H1 (cell line): ENCODE data around the gene FARS2. TPM values are rescaled to one million over a fixed set of nuclear protein-coding genes. Genes with fewer than 3 reads are reported as not detected.

Experiments
- CTCF ChIA-PET: fragments of 300-600 bp; sonication (Branson Sonifier 250); formaldehyde crosslinking; loops from one replicate; lab custom pipeline; 2021; ENCODE audit not compliant: partially characterized antibody; lab: Charles Lee
- POLR2A ChIA-PET: fragments of 300-600 bp; sonication (Branson Sonifier 250); formaldehyde crosslinking; loops from one replicate; lab custom pipeline; 2021; ENCODE audit warnings: inconsistent platforms; ENCODE audit not compliant: partially characterized antibody; lab: Charles Lee
- DNase-seq, 2 experiments: peaks; one replicate each; pipeline versions ENCODE4 v3.0.0 to v3.0.0-alpha.2; 2010 to 2022; ENCODE audit warnings: low spot score in 2 of 2, low read depth in 1 of 2, mixed read lengths in 1 of 2
- FAIRE-seq: peaks from 2 replicates; lab custom pipeline; 2011; peaks lifted over from hg19 to GRCh38; lab: Jason Lieb, UNC
- H2AFZ ChIP-seq: 2 replicates; pipeline ENCODE4 v1.8.1; 2012; ENCODE audit warnings: low read length, inconsistent platforms
- H2AK5ac ChIP-seq: 2 replicates; pipeline ENCODE4 v1.6.1; 2013; ENCODE audit warnings: low read depth, low read length
- H2BK120ac ChIP-seq: replicated peaks from 2 replicates; pipeline ENCODE3; 2013; ENCODE audit warnings: low read depth, low read length, inconsistent platforms
- H2BK12ac ChIP-seq: 2 replicates; pipeline ENCODE4 v1.6.1; 2013; ENCODE audit warnings: low read depth, low read length
- H2BK15ac ChIP-seq: 2 replicates; pipeline ENCODE4 v1.6.1; 2013; ENCODE audit warnings: low read length
- H2BK20ac ChIP-seq: 2 replicates; pipeline ENCODE4 v1.6.1; 2013; ENCODE audit warnings: low read length
- H2BK5ac ChIP-seq: 2 replicates; pipeline ENCODE4 v1.6.1; 2013; ENCODE audit warnings: low read depth, low read length
- H3K14ac ChIP-seq: 2 replicates; pipeline ENCODE4 v1.6.1; 2013; ENCODE audit warnings: inconsistent platforms; ENCODE audit not compliant: insufficient read length
- H3K18ac ChIP-seq: 2 replicates; pipeline ENCODE4 v1.6.1; 2013; ENCODE audit warnings: low read length; ENCODE audit errors: extremely low read depth
- H3K23ac ChIP-seq: 2 replicates; pipeline ENCODE4 v1.6.1; 2013; ENCODE audit warnings: inconsistent platforms; ENCODE audit not compliant: insufficient read length
- H3K23me2 ChIP-seq: 2 replicates; pipeline ENCODE4 v1.6.1; 2013; ENCODE audit warnings: low read depth, low read length
- H3K27ac ChIP-seq: 2 replicates; pipeline ENCODE4 v1.6.1; 2011; ENCODE audit warnings: low read depth, low read length, inconsistent platforms
- H3K27me3 ChIP-seq, 4 experiments: replicated peaks in 1 of 4; 1 replicate in 1 of 4; 2 replicates in 3 of 4; pipeline versions ENCODE4 v1.6.1 to v1.8.1; 2011 to 2013; ENCODE audit warnings: low read length in 3 of 4, mild to moderate bottlenecking in 3 of 4, inconsistent platforms in 2 of 4, mixed read lengths in 2 of 4, moderate library complexity in 1 of 4; ENCODE audit not compliant: control insufficient read depth in 3 of 4, insufficient read depth in 3 of 4; ENCODE audit errors: extremely low read depth in 1 of 4
- H3K36me3 ChIP-seq, 4 experiments: 2 replicates each; pipeline versions ENCODE4 v1.6.1 to v1.8.1; 2011 to 2013; ENCODE audit warnings: mild to moderate bottlenecking in 4 of 4, low read length in 3 of 4, moderate library complexity in 2 of 4, control low read depth in 1 of 4, inconsistent platforms in 1 of 4; ENCODE audit not compliant: insufficient read depth in 4 of 4, control insufficient read depth in 2 of 4
- H3K4ac ChIP-seq: replicated peaks from 2 replicates; pipeline ENCODE3; 2013; ENCODE audit warnings: low read length, low read depth, mixed read lengths, inconsistent platforms; ENCODE audit not compliant: insufficient read length
- H3K4me1 ChIP-seq, 4 experiments: replicated peaks in 1 of 4; 1 replicate in 1 of 4; 2 replicates in 3 of 4; pipeline versions ENCODE4 v1.6.1 to v1.8.1; 2011 to 2013; ENCODE audit warnings: low read length in 3 of 4, inconsistent platforms in 2 of 4, mixed read lengths in 1 of 4; ENCODE audit not compliant: insufficient read depth in 4 of 4, control insufficient read depth in 3 of 4
- H3K4me2 ChIP-seq, 2 experiments: 2 replicates each; pipeline versions ENCODE4 v1.6.1 to v1.8.1; 2011 to 2013; ENCODE audit warnings: low read depth in 2 of 2, low read length in 2 of 2, control low read depth in 1 of 2, inconsistent platforms in 1 of 2, mild to moderate bottlenecking in 1 of 2; ENCODE audit not compliant: insufficient read depth in 1 of 2
- H3K4me3 ChIP-seq, 4 experiments: fragments of 200-600, 300-600 bp in 1 of 4; sonication (generic), shearing (Covaris generic), sonication (Bioruptor Twin) in 1 of 4; 2 replicates each; pipeline versions ENCODE4 v1.5.1 to v1.8.1; 2011 to 2016; ENCODE audit warnings: low read length in 4 of 4, low read depth in 3 of 4, control low read depth in 2 of 4, inconsistent platforms in 2 of 4, mild to moderate bottlenecking in 2 of 4, mixed read lengths in 1 of 4, moderate library complexity in 1 of 4; ENCODE audit not compliant: insufficient read depth in 2 of 4; ENCODE audit errors: extremely low read depth in 1 of 4
- H3K56ac ChIP-seq: replicated peaks from 2 replicates; pipeline ENCODE3; 2013; ENCODE audit warnings: low read depth, mild to moderate bottlenecking, mixed read lengths, low read length, inconsistent platforms; ENCODE audit not compliant: insufficient read length
- H3K79me1 ChIP-seq: 2 replicates; pipeline ENCODE4 v1.6.1; 2013; ENCODE audit warnings: low read depth, low read length, control low read depth
- H3K79me2 ChIP-seq, 2 experiments: 2 replicates each; pipeline versions ENCODE4 v1.6.1 to v1.8.1; 2012 to 2013; ENCODE audit warnings: low read length in 2 of 2, mild to moderate bottlenecking in 2 of 2, inconsistent platforms in 1 of 2; ENCODE audit not compliant: insufficient read depth in 2 of 2, control insufficient read depth in 1 of 2
- H3K9ac ChIP-seq, 4 experiments: replicated peaks in 1 of 4; 1 replicate in 1 of 4; 2 replicates in 3 of 4; pipeline versions ENCODE4 v1.6.1 to v1.8.1; 2011 to 2013; ENCODE audit warnings: low read depth in 3 of 4, low read length in 3 of 4, control low read depth in 2 of 4, mild to moderate bottlenecking in 2 of 4, moderate library complexity in 2 of 4, inconsistent platforms in 1 of 4; ENCODE audit errors: extremely low read depth in 1 of 4
- H3K9me3 ChIP-seq, 2 experiments: 2 replicates each; pipeline versions ENCODE4 v1.6.1 to v1.8.1; 2012 to 2013; ENCODE audit warnings: mild to moderate bottlenecking in 2 of 2, moderate library complexity in 2 of 2, control low read depth in 1 of 2, inconsistent platforms in 1 of 2, low read depth in 1 of 2, low read length in 1 of 2, mixed read lengths in 1 of 2; ENCODE audit not compliant: insufficient read depth in 2 of 2
- H4K20me1 ChIP-seq, 2 experiments: replicated peaks in 1 of 2; 2 replicates each; pipeline versions ENCODE3 to v1.8.1; 2011 to 2013; ENCODE audit warnings: inconsistent platforms in 2 of 2, low read length in 2 of 2, mild to moderate bottlenecking in 1 of 2; ENCODE audit not compliant: insufficient read depth in 2 of 2, control insufficient read depth in 1 of 2
- H4K5ac ChIP-seq: 2 replicates; pipeline ENCODE4 v1.6.1; 2013; ENCODE audit warnings: low read length, low read depth, mixed read lengths, inconsistent platforms; ENCODE audit not compliant: insufficient read length
- H4K8ac ChIP-seq: 2 replicates; pipeline ENCODE4 v1.8.0; 2013; ENCODE audit warnings: mild to moderate bottlenecking, moderate library complexity, low read length, inconsistent platforms; ENCODE audit not compliant: insufficient read depth; ENCODE audit errors: extremely low read depth
- H4K91ac ChIP-seq: replicated peaks from 2 replicates; pipeline ENCODE3; 2013; ENCODE audit warnings: low read length, mixed read lengths, inconsistent platforms; ENCODE audit not compliant: insufficient read length
- EP300 ChIP-seq, 2 experiments: IDR thresholded peaks; 1 replicate in 1 of 2; 2 replicates in 1 of 2; pipeline ENCODE4 v1.6.1; 2011 to 2012; ENCODE audit warnings: low read depth in 2 of 2, low read length in 2 of 2, mild to moderate bottlenecking in 2 of 2, borderline replicate concordance in 1 of 2, inconsistent platforms in 1 of 2, moderate library complexity in 1 of 2
- HDAC2 ChIP-seq, 2 experiments: fragments of 300-600 bp in 1 of 2; sonication (generic) in 1 of 2; IDR thresholded peaks; 2 replicates each; pipeline ENCODE4 v1.6.1; 2011 to 2012; ENCODE audit warnings: low read depth in 2 of 2, low read length in 2 of 2, mild to moderate bottlenecking in 2 of 2, moderate library complexity in 2 of 2, borderline replicate concordance in 1 of 2, inconsistent platforms in 1 of 2
- MAX ChIP-seq: IDR thresholded peaks from 2 replicates; pipeline ENCODE4 v1.6.1; 2012; ENCODE audit warnings: inconsistent platforms
- POLR2A ChIP-seq, 2 experiments: IDR thresholded peaks; 1 replicate in 1 of 2; 2 replicates in 1 of 2; pipeline ENCODE4 v1.6.1; 2011; ENCODE audit warnings: low read depth in 2 of 2, low read length in 2 of 2, mild to moderate bottlenecking in 2 of 2; ENCODE audit errors: control extremely low read depth in 1 of 2
- WGBS, 2 experiments: shearing (Covaris generic) in 1 of 2; methylation state at CpG; one replicate each; pipeline versions ENCODE4 v1.1.6 to v1.1.7; 2013 to 2015; ENCODE audit warnings: low lambda C conversion rate in 2 of 2, mixed read lengths in 2 of 2, inconsistent platforms in 1 of 2, low coverage in 1 of 2, missing lambda C conversion rate in 1 of 2; ENCODE audit not compliant: insufficient replicate concordance in 2 of 2, insufficient coverage in 1 of 2, insufficient read length in 1 of 2; ENCODE audit errors: extremely low coverage in 1 of 2, missing lambda C conversion rate in 1 of 2; 5-methylcytosine and 5-hydroxymethylcytosine counted together
- polyA plus RNA-seq, 7 experiments: library from polyadenylated mRNA; depleted of rRNA in 3 of 7; stranded (reverse) in 5 of 7; unstranded in 2 of 7; fragments of >200 nt in 5 of 7; fragments of 200-250 nt in 2 of 7; gene quantifications; 1 replicate in 5 of 7; 2 replicates in 1 of 7; 4 replicates in 1 of 7; pipeline versions ENCODE4 v1.2.1 to v1.2.3, GENCODE V29; 2011 to 2013; ENCODE audit warnings: missing spikeins in 2 of 7, mixed read lengths in 2 of 7
- total RNA-seq: library from RNA; stranded (reverse); fragmentation: NEBNext Ultra II Directional; extraction: Animal tissue kit (Norgen Biotek cat#: 25700); gene quantifications from 2 replicates; pipeline ENCODE4 v1.2.1, GENCODE V29; 2021

The FARS2 gene
- total and polyA plus RNA-seq, 2 of the 8 experiments (the other 6 are each of a cell fraction or from before 2014, with no cell fraction given) = 11.7 to 14.4 TPM

GRCh38 chr6:5563086-5563485 is 301.8 kb downstream of the FARS2 start:
- POLR2A ChIA-PET = no interaction called here
- H3K36me3 ChIP-seq = no peaks in the 10 kb centered on the region
- H2BK15ac ChIP-seq = no peak overlapping the region
- H3K56ac ChIP-seq = no peak overlapping the region
- H3K23me2 ChIP-seq = no peaks in the 10 kb centered on the region
- TF ChIP-seq EP300 (IDR thresholded peaks at IDR 0.05; ENCODE audit: borderline replicate concordance in 1 of 2, low read depth in 2 of 2, low read length in 2 of 2) (no peak), POLR2A (IDR thresholded peaks at IDR 0.05; ENCODE audit: control extremely low read depth in 1 of 2, low read depth in 2 of 2, low read length in 2 of 2) (no peak), HDAC2 (IDR thresholded peaks at IDR 0.05; ENCODE audit: borderline replicate concordance in 1 of 2, low read depth in 2 of 2, low read length in 2 of 2) (no peak), MAX (no peak)
- TF ChIP-seq, all 59 proteins: peak for 0
- Histone ChIP-seq H2AFZ (no peak overlapping the region), H2BK120ac (no peak overlapping the region), H2BK20ac (no peak overlapping the region), H3K4ac (no peak overlapping the region), H3K79me2 (no peaks in the 10 kb centered on the region), H2AK5ac (no peak overlapping the region), H3K9ac (no peak overlapping the region), H3K27ac (no peak overlapping the region), H4K20me1 (no peaks in the 10 kb centered on the region), H3K4me3 (no peak overlapping the region), H3K27me3 (no peaks in the 10 kb centered on the region), H4K5ac (no peak overlapping the region), H2BK5ac (no peak overlapping the region), H3K14ac (no peak overlapping the region), H3K23ac (no peak overlapping the region), H3K79me1 (no peaks in the 10 kb centered on the region), H3K4me2 (peak overlapping the region in 1 of 2 experiments; percentile 36; a peak in 1 of 4 replicates), H4K91ac (no peak overlapping the region), H3K4me1 (peaks cover 0 to 7% (median 4%) of the 10 kb centered on the region in 4 experiments; a peak in 3 of 7 replicates), H3K9me3 (peaks cover 0 to 2% of the 10 kb centered on the region in 2 experiments; a peak in 1 of 4 replicates), H4K8ac (no peak overlapping the region), H2BK12ac (no peak overlapping the region), H3K18ac (no peak overlapping the region)
- CTCF ChIA-PET = no interaction called here
- FAIRE-seq (no peak), DNase-seq (no peak)
- WGBS, 2 experiments = 64% methylated on average over 4 of the region's 4 CpGs; no CpG with 5 or more reads in 1 of the 2 experiments
